Measurements from ENCODE around the gene PLEKHM3.

DNA sequence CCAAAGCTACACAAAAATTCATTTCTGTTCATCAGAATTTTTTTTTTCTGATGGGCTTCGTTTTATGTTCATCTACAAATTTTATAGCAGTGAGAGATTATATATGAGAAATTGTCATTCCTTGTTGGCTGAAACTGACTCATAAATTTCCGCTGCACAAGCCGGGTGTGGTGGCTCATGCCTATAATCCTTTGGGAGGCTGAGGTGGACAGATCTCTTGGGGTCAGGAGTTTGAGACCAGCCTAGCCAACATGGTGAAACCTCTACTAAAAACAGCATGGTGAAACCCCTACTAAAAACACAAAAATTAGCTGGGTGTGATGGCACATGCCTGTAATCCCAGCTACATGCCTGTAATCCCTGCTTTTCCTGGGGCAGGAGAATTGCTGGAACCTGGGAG is 72.0 kb downstream of the PLEKHM3 start:
- TF ChIP-seq, protein P1, sequence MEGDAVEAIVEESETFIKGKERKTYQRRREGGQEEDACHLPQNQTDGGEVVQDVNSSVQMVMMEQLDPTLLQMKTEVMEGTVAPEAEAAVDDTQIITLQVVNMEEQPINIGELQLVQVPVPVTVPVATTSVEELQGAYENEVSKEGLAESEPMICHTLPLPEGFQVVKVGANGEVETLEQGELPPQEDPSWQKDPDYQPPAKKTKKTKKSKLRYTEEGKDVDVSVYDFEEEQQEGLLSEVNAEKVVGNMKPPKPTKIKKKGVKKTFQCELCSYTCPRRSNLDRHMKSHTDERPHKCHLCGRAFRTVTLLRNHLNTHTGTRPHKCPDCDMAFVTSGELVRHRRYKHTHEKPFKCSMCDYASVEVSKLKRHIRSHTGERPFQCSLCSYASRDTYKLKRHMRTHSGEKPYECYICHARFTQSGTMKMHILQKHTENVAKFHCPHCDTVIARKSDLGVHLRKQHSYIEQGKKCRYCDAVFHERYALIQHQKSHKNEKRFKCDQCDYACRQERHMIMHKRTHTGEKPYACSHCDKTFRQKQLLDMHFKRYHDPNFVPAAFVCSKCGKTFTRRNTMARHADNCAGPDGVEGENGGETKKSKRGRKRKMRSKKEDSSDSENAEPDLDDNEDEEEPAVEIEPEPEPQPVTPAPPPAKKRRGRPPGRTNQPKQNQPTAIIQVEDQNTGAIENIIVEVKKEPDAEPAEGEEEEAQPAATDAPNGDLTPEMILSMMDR (IDR thresholded peaks at IDR 0.05), result no peak
- no peak for TF ChIP-seq POLR2AphosphoS5 (IDR thresholded peaks at IDR 0.05)
